GM21367 (cell line): ENCODE measurements around the gene RPL36AL.
"Not testable (repeated sequence)": the region's sequence is repeated elsewhere in the genome, so short reads cannot be mapped to it uniquely, and the experiment has no call there.

Experiments
- ATAC-seq: cut with Tn5 transposase; IDR thresholded peaks from one replicate; pipeline ENCODE4 v1.9.1; 2021; ENCODE audit not compliant: unreplicated experiment

Gene RPL36AL

DNA sequence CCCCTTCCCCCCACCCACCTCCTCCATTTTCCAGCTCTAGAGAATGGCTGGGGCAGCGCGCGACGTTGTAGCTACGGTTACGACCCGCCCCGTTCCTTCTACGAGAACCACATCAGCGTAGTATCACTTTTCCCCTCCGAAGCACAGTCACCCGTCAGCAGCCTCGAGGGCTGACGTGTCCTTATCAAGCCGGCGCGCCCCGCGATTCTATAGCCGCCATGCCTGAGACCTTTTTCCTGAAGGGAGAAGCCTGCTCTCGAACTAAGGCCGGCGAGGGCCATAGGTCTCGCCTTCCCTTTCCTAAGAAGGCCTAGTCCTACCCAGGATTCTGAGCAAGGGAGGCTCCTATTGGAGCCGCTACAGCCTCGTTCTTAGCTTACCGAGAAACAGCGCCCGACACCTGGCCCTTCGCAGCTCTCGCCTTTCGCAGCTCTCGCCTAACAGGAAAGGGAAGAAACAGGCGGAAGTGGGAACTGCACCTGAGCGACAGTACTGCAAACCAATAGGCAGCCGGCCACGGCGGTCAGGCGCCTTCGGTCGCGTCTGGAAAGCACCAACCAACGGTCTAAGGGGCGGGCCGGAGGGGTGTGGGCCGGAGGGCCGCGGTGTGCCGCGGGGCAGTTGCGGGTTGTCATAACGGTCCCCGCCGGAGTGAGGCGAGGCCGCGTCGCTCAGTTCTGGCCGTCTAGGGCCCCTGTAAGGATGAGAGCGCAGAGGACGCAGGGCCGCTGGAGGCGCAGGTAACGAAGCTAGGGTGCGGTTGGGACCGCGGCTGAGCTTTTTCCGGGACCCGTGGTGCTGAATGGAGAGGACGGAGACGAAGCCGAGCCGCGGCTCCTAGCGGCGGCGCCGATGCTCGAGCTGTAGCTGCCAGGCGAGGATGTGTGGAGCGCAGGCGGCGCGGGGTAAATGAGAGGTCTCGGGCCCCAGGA lies at the start of gene RPL36AL, which contains the start of gene MGAT2:
TSS of gene RPL36AL (minus strand) at position 445 of the 932 bp plus-strand sequence. CDS start 1,522 bp downstream, outside the sequence.
TSS of gene MGAT2 (plus strand) at position 618 of the 932 bp plus-strand sequence. CDS start 470 bp downstream, outside the sequence.
- ATAC-seq, result peak; percentile 91

DNA sequence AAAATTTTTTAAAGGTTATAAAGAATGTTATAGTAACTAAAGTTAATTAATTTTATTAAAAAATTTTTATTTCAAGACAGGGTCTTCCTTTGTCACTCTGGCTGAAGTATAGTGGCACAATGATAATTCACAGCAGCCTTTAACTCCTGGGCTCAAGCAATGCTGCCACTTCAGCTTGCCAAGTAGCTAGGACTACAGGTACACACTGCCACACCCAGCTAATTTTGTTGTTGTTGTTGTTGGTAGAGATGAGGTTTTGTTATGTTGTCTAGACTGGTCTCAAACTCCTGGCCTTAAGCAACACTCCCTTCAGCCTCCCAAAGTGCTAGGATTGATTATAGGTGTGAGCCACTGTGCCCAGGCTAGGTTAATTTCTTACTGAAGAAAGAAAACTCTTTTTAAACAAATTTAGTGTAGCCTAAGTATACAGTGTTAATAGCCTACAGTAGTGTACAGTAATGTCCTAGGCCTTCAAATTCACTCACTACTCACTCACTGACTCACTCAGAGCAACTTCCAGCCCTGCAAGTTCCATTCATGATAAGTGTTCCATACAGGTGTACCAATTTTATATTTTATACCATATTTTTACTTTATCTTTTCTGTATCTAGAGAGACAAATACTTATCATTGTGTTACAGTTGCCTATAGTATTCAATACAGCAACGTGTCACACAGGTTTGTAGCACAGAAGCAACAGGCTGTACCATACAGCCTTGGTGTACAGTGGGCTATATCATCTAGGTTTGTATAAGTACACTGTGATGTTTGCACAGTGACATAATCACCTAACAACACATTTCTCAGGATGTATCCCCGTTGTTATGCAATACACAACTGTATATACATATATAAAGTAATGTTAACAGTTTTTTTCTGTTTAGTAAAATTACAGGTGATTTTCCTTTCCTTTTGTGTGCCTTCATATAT lies 39.4 kb upstream of the RPL36AL start:
- no peak for ATAC-seq

DNA sequence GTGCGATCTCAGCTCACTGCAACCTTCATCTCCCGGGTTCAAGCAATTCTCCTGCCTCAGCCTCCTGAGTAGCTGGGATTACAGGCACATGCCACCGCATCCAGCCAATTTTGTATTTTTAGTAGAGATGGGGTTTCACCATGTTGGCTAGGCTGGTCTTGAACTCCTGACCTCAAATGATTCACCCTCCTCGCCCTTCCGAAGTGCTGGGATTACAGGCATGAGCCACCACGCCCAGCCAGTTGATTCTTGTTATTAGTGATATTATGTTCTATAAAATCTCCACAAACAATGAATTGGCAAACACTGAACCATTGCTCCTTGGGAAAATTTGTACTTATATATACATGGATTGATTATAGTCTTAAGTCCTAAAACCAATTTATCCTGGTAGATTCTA lies 37.1 kb upstream of the RPL36AL start:
- not testable (repeated sequence) for ATAC-seq

DNA sequence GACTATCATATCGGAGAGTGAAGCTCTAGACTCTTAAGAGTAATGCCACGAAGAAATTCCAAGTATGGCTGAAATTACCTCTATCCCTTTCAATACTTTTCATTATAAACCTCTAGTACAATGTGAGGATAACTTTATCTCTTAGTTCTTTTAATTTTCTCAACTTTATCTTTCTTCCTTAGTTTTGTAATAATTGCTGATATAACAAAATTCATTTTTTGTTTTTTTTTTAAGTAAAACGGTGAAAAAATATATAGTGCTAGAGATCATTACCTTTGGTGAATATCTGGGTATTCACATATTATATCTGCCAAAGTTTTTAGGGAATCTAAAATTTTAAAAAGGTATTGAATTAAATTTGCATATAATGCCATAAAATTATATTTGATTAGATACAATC lies 34.1 kb upstream of the RPL36AL start:
- ATAC-seq, result no peak

DNA sequence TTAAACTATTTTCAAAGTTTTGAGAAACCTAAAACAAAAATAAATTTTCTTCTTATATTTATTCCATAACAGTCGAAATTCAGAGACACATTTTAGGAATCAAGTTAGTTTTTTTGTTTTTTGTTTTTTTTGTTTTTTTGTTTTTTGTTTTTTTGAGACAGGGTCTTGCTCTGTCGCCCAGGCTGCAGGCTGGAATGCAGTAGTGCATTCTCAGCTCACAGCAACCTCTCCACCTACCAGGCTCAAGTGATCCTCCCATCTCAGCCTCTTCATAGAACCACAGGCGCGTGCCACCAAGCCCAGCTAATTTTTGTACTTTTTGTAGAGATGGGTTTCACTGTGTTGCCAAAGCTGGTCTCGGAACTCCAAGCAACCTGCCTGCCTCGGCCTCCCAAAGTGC lies 33.1 kb upstream of the RPL36AL start:
- no peak for ATAC-seq

DNA sequence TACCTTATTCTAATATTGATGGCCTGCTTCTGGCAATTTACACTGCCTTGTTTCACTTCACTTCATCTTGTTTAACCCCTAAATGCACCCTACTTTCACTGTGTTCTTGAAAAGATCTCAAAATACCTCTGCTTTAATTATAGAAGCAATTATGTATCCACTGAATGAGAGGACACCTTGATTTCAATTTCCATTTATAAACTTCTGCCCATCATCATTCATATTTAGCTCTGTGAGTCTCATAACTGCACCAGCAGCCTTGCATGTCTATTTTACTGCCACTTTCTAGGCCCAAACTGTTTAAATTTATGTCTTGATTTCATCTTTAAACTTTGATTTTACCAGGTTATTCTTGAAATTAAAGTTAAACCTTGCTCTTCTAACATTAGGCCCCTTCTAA lies 21.7 kb upstream of the RPL36AL start:
- ATAC-seq, result no peak

DNA sequence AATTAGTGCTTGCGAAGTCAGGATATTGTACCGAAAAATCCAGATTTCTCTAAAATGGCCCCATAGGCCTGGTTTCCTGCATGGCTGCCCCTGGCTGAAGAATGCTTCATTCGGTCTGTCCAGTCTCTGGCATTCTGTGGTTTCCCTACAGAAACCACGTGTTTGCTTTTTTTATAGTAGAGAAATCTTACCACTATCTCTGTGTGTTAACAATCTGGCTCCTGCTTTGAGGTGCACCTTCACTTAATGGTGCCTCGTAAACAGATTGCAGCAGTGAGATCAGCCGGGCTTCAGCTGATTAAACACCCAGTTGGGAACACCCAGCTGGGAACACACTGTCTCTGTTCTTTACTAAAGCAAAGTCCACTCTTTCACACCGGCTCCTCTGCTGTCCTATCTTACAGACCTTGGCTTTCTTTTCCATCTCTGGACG lies 21.3 kb upstream of the RPL36AL start:
- ATAC-seq, result no peak

DNA sequence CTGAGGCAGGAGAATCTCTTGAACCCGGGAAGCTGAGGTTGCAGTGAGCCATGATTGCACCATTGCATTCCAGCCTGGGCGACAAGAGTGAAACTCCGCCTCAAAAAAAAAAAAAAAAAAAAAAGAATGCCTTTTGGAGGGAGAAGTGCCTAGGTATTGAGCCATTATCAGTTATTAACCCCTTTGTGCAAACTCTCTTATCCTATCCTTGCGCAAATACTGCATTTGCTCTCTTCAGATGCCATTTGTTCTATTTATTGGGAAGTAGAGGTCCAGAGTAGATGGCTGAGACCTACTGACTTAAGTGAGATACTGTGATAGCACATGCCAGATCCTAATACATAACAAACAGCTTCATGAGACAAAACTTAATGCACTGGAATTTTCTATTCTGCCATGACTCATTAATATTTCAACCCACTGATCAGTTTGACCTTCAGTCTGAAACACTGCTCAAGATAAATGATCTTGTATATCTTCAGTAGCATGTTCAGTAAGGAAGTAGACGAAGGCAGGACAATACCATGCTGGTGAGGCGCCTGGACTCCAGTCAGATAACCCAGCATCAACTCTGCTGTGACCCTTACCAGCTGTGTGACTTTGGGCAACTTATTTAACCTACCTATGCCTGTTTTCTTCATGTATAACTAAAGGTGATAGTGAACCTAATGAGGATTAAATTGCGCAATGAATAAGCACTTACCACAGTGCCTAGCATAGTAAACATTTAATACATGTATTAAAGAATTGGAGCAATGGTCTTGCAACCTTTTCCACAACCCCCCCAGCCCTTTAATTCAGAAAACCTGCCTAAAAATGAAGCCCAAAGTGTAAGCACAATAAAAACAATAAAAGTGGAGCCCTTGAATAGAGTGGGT lies 20.4 kb upstream of the RPL36AL start:
- ATAC-seq, result no peak

DNA sequence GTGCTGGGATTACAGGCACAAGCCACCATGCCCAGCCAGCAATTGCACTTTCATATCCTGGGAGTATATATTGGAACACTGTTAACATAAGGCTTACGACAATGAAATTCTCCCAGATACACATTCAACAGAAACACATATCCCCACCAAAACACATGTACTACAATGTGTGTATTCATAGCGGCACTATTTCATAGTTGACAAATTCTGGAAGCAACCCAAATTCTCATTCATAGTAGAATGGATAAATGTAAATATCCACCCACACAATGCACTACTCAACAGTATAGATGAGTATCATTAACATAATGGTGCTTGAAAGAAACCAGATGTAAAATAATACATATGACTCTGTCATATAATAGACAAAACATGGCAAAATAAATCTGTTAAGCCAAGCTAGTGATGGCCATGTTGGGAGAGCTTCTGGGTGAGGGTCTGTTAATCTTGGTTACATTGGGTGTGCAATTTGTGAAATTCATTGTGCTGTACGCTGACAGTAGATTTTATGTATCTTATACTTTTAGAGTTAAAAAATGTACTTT lies 17.2 kb upstream of the RPL36AL start:
- no peak for ATAC-seq

DNA sequence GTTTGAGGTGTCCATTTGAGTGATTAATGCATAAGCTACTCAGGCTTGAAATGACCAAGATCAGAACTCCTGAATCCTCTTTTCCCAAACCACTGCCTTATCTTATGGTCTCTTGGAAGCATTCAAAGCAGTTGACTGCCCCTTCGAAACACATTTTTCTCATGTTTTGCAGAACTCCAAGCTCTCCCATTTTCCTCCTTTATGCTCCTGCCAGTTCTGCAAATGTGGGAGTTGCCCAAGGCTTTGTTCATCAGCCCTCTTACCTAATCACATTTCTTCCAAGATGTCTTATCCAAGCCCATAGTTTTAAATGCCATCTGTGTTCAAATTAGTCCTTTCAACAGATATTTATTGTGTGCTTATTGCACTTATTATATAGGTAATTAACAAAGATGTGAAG lies 16.4 kb upstream of the RPL36AL start:
- ATAC-seq, result no peak

DNA sequence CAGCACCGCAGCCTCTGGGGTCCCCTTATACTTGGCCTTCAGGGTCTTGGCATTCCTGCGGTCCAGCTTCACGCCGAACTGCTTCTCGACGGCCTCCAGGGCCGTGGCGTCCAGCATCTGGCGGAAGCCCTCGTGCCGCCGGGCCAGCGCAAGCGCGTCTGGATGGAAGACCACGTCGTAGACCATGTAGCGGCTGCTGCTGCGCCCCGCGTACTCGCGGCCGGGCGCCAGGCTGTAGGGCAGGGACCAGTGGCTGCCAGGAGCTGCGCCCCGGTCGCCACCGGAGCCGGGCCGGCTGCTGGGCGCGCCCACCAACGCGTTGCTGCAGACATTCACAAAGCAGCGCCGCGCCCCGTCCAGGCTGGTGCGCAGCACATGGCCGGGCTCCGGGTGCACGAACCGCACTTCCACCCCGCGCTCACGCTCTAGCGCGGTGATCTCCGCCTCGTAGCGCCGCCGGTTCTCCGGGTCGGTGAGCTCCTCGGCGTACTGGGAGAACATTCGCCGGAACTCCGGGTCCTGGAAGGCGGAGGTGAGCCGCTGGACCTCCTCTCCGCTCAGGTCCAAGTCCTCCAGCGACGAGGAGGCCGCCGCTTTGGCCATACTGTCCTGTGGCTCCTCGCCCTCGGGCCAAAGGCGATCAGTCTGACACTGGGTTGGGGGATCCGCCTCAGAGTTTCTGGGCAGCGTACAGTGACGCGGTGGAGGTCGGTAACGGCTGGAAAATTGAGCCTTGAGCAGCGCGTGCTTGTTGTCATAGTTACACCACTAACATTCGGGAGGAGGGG lies 14.3 kb upstream of the RPL36AL start, which contains the start of gene DNAAF2:
TSS of gene DNAAF2 (minus strand) at position 698 of the 788 bp plus-strand sequence. CDS start at position 603, 95 bp downstream.
- ATAC-seq, result peak; percentile 21

DNA sequence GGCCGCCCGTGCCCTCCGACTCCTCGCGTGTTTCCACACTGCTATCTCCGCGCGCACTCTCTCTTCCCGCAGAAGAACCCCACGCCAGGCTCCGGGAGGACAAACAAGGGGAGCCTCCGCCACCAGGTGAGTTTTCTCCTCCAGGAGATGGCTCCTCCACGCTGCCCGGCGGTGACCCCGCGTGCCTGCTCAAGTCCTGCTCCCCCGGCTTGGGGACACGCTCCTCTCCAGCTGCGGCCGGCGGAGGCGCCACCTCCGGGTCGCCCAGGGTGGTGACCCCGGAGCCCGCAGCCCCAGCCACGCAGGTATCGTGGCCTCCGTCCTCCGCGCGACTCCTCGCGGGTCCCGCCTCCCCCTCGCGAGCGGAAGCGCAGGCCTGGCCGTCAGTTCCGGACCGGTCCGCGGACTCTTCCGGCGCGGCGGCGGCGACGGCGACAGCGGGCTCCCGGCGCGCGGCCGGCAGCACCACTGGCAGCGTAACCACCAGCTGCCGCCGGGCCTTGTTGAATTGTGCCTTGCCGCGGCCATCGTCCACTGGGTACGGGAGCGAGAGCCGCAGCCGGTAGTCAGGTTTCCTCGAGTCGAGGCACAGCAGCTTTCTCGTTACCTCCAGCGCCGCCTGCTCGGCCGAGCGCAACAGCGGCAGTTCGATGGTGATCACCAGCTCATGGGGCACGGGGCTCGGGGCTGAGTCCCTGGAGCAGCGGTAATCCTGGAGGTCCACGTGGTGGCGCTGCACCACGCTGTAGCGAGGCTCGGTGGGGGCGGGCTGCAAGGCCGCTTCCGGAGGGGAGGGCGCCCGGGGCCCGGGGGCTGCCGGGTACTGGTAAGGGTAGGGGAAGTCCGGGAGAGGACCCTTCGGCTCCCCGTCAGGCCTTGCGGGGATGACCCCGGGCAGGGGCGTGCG lies 13.5 kb upstream of the RPL36AL start:
- peak; percentile 70 for ATAC-seq

DNA sequence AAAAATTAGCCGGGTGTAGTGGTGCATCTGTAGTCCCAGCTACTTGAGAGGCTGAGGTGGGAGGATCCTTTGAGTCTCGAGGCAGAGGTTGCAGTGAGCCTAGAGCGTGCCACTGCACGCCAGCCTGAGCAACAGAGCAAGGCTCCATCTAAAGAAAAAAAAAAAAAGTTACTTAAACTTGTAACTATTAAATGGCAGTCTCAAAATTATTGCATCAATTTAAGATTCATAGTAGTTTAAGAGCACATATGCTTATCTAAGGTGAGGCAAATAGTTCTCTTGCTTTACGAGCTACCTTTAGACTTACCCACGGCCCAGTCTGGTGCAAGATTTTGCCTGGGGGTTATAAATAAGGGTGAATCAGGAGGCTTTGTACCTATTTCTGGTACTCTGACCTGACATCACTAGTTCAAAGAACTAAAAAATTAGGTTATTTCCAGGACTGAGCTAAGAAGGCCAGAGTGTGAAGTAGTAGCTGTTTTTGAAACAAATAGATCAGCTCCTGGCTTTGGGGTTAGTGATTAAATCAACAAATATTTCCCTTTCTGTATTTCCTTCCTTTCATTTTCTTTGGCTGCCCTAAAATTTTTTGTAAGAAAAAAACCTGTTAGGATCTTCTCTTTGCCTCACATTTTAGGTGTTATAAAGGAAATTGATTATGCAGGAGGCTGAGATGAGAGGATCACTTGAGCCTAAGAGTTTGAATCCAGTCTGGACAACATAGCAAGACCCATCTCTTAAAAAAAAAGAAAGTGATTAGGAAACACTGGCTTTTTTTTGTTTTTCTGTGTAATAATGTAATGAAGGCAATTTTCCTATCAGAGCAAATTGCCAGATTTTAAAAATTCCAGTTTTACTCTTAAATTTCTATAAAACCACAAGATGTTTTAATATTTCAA lies 3.8 kb upstream of the RPL36AL start:
- no peak for ATAC-seq

DNA sequence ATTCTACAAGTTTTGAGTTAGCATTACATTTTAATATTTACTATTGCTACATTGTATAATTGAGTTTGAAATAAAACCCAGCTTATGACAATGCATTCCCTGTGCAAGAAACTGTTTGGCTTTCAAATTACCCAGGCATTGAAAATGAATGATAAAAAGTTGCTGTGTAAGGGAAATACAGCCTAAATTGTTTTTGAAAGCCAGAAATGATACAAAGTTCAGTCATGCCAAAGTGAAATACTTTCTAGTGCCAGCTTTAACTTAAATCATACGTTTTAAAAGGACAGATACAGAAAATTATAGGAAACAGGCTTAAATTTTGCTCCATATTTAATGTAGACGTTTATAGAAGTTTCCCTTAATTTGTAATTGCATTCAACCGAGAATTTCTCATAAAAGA lies 3.0 kb upstream of the RPL36AL start:
- no peak for ATAC-seq

DNA sequence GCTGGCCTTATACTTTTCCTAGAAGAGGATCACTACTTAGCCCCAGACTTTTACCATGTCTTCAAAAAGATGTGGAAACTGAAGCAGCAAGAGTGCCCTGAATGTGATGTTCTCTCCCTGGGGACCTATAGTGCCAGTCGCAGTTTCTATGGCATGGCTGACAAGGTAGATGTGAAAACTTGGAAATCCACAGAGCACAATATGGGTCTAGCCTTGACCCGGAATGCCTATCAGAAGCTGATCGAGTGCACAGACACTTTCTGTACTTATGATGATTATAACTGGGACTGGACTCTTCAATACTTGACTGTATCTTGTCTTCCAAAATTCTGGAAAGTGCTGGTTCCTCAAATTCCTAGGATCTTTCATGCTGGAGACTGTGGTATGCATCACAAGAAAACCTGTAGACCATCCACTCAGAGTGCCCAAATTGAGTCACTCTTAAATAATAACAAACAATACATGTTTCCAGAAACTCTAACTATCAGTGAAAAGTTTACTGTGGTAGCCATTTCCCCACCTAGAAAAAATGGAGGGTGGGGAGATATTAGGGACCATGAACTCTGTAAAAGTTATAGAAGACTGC lies 1.7 kb upstream of the RPL36AL start:
- ATAC-seq, result no peak

DNA sequence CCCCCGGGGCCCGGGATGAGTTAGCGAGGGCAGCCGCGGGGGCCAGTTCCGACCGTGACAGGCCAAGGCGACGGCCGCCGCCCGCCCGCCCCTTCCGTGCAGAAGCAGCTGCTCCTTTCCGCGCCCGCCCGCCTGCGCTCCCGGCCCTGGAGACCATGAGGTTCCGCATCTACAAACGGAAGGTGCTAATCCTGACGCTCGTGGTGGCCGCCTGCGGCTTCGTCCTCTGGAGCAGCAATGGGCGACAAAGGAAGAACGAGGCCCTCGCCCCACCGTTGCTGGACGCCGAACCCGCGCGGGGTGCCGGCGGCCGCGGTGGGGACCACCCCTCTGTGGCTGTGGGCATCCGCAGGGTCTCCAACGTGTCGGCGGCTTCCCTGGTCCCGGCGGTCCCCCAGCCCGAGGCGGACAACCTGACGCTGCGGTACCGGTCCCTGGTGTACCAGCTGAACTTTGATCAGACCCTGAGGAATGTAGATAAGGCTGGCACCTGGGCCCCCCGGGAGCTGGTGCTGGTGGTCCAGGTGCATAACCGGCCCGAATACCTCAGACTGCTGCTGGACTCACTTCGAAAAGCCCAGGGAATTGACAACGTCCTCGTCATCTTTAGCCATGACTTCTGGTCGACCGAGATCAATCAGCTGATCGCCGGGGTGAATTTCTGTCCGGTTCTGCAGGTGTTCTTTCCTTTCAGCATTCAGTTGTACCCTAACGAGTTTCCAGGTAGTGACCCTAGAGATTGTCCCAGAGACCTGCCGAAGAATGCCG lies 872 bp upstream of the RPL36AL start:
- peak; percentile 22 for ATAC-seq
